Activated T-cell treated with anti-CD3 and anti-CD28 coated beads, Interleukin-2, amount 50 U/mL, for 24 hours (primary cell): ENCODE results near the gene FGD2.

ENCODE experiments used
- DNase-seq: peaks from one replicate; pipeline ENCODE4 v3.0.0-alpha.2; 2020
- H3K27ac Mint-ChIP-seq: 2 replicates; pipeline ENCODE4 v1.8.0; 2020; ENCODE audit warnings: mild to moderate bottlenecking, mixed read lengths
- H3K27me3 Mint-ChIP-seq: 2 replicates; pipeline ENCODE4 v1.8.0; 2020; ENCODE audit warnings: mixed read lengths
- H3K36me3 Mint-ChIP-seq: 2 replicates; pipeline ENCODE4 v1.8.0; 2020; ENCODE audit warnings: low read depth, mixed read lengths
- H3K4me1 Mint-ChIP-seq: 2 replicates; pipeline ENCODE4 v1.8.0; 2020; ENCODE audit warnings: low read depth, mixed read lengths
- H3K4me3 Mint-ChIP-seq: 2 replicates; pipeline ENCODE4 v1.8.0; 2020; ENCODE audit warnings: mild to moderate bottlenecking, moderate library complexity, mixed read lengths
- H3K9me3 Mint-ChIP-seq: 2 replicates; pipeline ENCODE4 v1.8.0; 2020; ENCODE audit warnings: mixed read lengths

FGD2 gene

GRCh38 chr6:36967757-36968156, 37.7 kb upstream of the FGD2 start:
- Mint-ChIP-seq H3K4me3 (no peak overlapping the region), H3K36me3 (peaks cover 71% of the 10 kb centered on the region), H3K4me1 (peaks cover 35% of the 10 kb centered on the region), H3K27ac (peak overlapping the region; percentile 76), H3K9me3 (no peaks in the 10 kb centered on the region), H3K27me3 (no peaks in the 10 kb centered on the region)
- no peak for DNase-seq

- no peaks in the 10 kb centered on the region for H3K9me3 Mint-ChIP-seq
- no peak for DNase-seq
These were observed 37.0 kb upstream of the FGD2 start for GRCh38 chr6:36968266-36968977.

GRCh38 chr6:36969240-36969691, 36.2 kb upstream of the FGD2 start:
- H3K4me1 Mint-ChIP-seq: peaks cover 20% of the 10 kb centered on the region
- H3K27me3 Mint-ChIP-seq: no peaks in the 10 kb centered on the region
- H3K36me3 Mint-ChIP-seq: peaks cover 85% of the 10 kb centered on the region
- H3K27ac Mint-ChIP-seq: no peak overlapping the region
- no peak for DNase-seq
- H3K4me3 Mint-ChIP-seq: no peak overlapping the region
- H3K9me3 Mint-ChIP-seq: no peaks in the 10 kb centered on the region

More at GRCh38 chr6:36968266-36968977, 37.0 kb upstream of the FGD2 start:
- Mint-ChIP-seq H3K36me3 (peaks cover 77% of the 10 kb centered on the region), H3K27me3 (no peaks in the 10 kb centered on the region), H3K27ac (peak overlapping the region; percentile 70), H3K4me1 (peaks cover 28% of the 10 kb centered on the region), H3K4me3 (no peak overlapping the region)

- Mint-ChIP-seq H3K36me3 (peaks cover 95% of the 10 kb centered on the region), H3K4me1 (peaks cover 11% of the 10 kb centered on the region), H3K27me3 (no peaks in the 10 kb centered on the region), H3K27ac (no peak overlapping the region), H3K4me3 (no peak overlapping the region), H3K9me3 (no peaks in the 10 kb centered on the region)
- DNase-seq: no peak
These were observed 35.2 kb upstream of the FGD2 start for GRCh38 chr6:36969988-36970891.

GRCh38 chr6:36970892-36971842, 34.3 kb upstream of the FGD2 start:
- no peaks in the 10 kb centered on the region for H3K27me3 Mint-ChIP-seq
- no peak for DNase-seq
- no peak overlapping the region for H3K4me3 Mint-ChIP-seq
- peaks cover 7% of the 10 kb centered on the region for H3K4me1 Mint-ChIP-seq
- H3K36me3 Mint-ChIP-seq: peaks cover 99% of the 10 kb centered on the region
- no peaks in the 10 kb centered on the region for H3K9me3 Mint-ChIP-seq
- peak overlapping the region; percentile 53 for H3K27ac Mint-ChIP-seq

- H3K4me3 Mint-ChIP-seq: no peak overlapping the region
- no peaks in the 10 kb centered on the region for H3K9me3 Mint-ChIP-seq
- peak overlapping the region; percentile 53 for H3K27ac Mint-ChIP-seq
- no peaks in the 10 kb centered on the region for H3K27me3 Mint-ChIP-seq
- no peak for DNase-seq
- H3K4me1 Mint-ChIP-seq: peaks cover 7% of the 10 kb centered on the region
- H3K36me3 Mint-ChIP-seq: peaks cover 99% of the 10 kb centered on the region
These were observed 33.4 kb upstream of the FGD2 start for GRCh38 chr6:36971921-36972673.

- no peak for DNase-seq
- Mint-ChIP-seq H3K27me3 (no peaks in the 10 kb centered on the region), H3K4me3 (no peak overlapping the region), H3K9me3 (no peaks in the 10 kb centered on the region), H3K4me1 (peaks cover under 1% of the 10 kb centered on the region), H3K27ac (peak overlapping the region; percentile 71), H3K36me3 (peaks cover 99% of the 10 kb centered on the region)
These were observed 32.3 kb upstream of the FGD2 start for GRCh38 chr6:36973190-36973589.

GRCh38 chr6:36973647-36974046, 31.8 kb upstream of the FGD2 start:
- H3K27me3 Mint-ChIP-seq: no peaks in the 10 kb centered on the region
- H3K27ac Mint-ChIP-seq: peak overlapping the region; percentile 71
- no peak overlapping the region for H3K4me3 Mint-ChIP-seq
- peaks cover 99% of the 10 kb centered on the region for H3K36me3 Mint-ChIP-seq
- H3K9me3 Mint-ChIP-seq: no peaks in the 10 kb centered on the region
- DNase-seq: no peak
- H3K4me1 Mint-ChIP-seq: no peaks in the 10 kb centered on the region

GRCh38 chr6:36975231-36976006, 30.0 kb upstream of the FGD2 start:
- DNase-seq: no peak
- no peaks in the 10 kb centered on the region for H3K27me3 Mint-ChIP-seq
- H3K4me1 Mint-ChIP-seq: peaks cover 15% of the 10 kb centered on the region
- H3K4me3 Mint-ChIP-seq: no peak overlapping the region
- peaks cover 98% of the 10 kb centered on the region for H3K36me3 Mint-ChIP-seq
- H3K9me3 Mint-ChIP-seq: no peaks in the 10 kb centered on the region
- H3K27ac Mint-ChIP-seq: peak overlapping the region; percentile 57

GRCh38 chr6:36976007-36976264, 29.5 kb upstream of the FGD2 start:
- Mint-ChIP-seq H3K4me1 (peaks cover 20% of the 10 kb centered on the region), H3K27ac (no peak overlapping the region), H3K4me3 (no peak overlapping the region), H3K36me3 (peaks cover 98% of the 10 kb centered on the region), H3K9me3 (no peaks in the 10 kb centered on the region), H3K27me3 (no peaks in the 10 kb centered on the region)
- DNase-seq: no peak

- peaks cover 26% of the 10 kb centered on the region for H3K4me1 Mint-ChIP-seq
- no peaks in the 10 kb centered on the region for H3K27me3 Mint-ChIP-seq
- no peak for DNase-seq
- H3K9me3 Mint-ChIP-seq: no peaks in the 10 kb centered on the region
- peaks cover 97% of the 10 kb centered on the region for H3K36me3 Mint-ChIP-seq
- no peak overlapping the region for H3K4me3 Mint-ChIP-seq
- H3K27ac Mint-ChIP-seq: peak overlapping the region; percentile 7
These were observed 28.9 kb upstream of the FGD2 start for GRCh38 chr6:36976509-36976908.

GRCh38 chr6:36976931-36977330, 28.5 kb upstream of the FGD2 start:
- H3K4me1 Mint-ChIP-seq: peaks cover 30% of the 10 kb centered on the region
- DNase-seq: no peak
- no peak overlapping the region for H3K4me3 Mint-ChIP-seq
- no peaks in the 10 kb centered on the region for H3K27me3 Mint-ChIP-seq
- H3K9me3 Mint-ChIP-seq: no peaks in the 10 kb centered on the region
- H3K27ac Mint-ChIP-seq: peak overlapping the region; percentile 31
- peaks cover 97% of the 10 kb centered on the region for H3K36me3 Mint-ChIP-seq

- Mint-ChIP-seq H3K4me1 (peaks cover 32% of the 10 kb centered on the region), H3K4me3 (no peak overlapping the region), H3K36me3 (peaks cover 94% of the 10 kb centered on the region), H3K27ac (peak overlapping the region; percentile 31), H3K9me3 (no peaks in the 10 kb centered on the region), H3K27me3 (no peaks in the 10 kb centered on the region)
- no peak for DNase-seq
These were observed 27.9 kb upstream of the FGD2 start for GRCh38 chr6:36977470-36977941.
